RWPE2 (cell line): ENCODE data around the gene C11orf86.
"Not testable (repeated sequence)": the region's sequence is repeated elsewhere in the genome, so short reads cannot be mapped to it uniquely, and the experiment has no call there.

ENCODE experiments used
- ATAC-seq: fragments of 200-7000 bp; cut with Tn5 transposase; 3 replicates; pipeline ENCODE4 v1.9.1; 2021; ENCODE audit warnings: low read depth
- DNase-seq: peaks from one replicate; pipeline ENCODE4 v3.0.0-alpha.2; 2020; ENCODE audit warnings: low spot score
- H3K27ac ChIP-seq: fragments of 450-650 bp; 2 replicates; pipeline ENCODE4 v1.5.1; 2017; ENCODE audit warnings: mild to moderate bottlenecking; ENCODE audit not compliant: poor library complexity, severe bottlenecking
- H3K27me3 ChIP-seq: fragments of 250-450 bp; sonication (Bioruptor Pico); 2 replicates; pipeline ENCODE4 v1.5.1; 2021; ENCODE audit warnings: mild to moderate bottlenecking, moderate library complexity; ENCODE audit not compliant: insufficient read depth, poor library complexity, severe bottlenecking
- H3K36me3 ChIP-seq: fragments of 250-450 bp; sonication (Bioruptor Pico); 2 replicates; pipeline ENCODE4 v1.5.1; 2020; ENCODE audit warnings: low read depth, mild to moderate bottlenecking, moderate library complexity
- H3K4me1 ChIP-seq: fragments of 250-450 bp; sonication (Bioruptor Pico); 2 replicates; pipeline ENCODE4 v1.5.1; 2021; ENCODE audit warnings: mild to moderate bottlenecking, moderate library complexity; ENCODE audit not compliant: insufficient read depth, poor library complexity, severe bottlenecking
- H3K4me3 ChIP-seq: fragments of 250-450 bp; sonication (Bioruptor Pico); 2 replicates; pipeline ENCODE4 v1.5.1; 2021; ENCODE audit warnings: mild to moderate bottlenecking, moderate library complexity; ENCODE audit not compliant: severe bottlenecking
- H3K9me3 ChIP-seq: fragments of 250-450 bp; sonication (Bioruptor Pico); 2 replicates; pipeline ENCODE4 v1.5.1; 2021; ENCODE audit warnings: mild to moderate bottlenecking, moderate library complexity; ENCODE audit not compliant: severe bottlenecking
- CTCF ChIP-seq: fragments of 450-650 bp; IDR thresholded peaks from one replicate; pipeline ENCODE4 v1.5.1; 2017; ENCODE audit warnings: mild to moderate bottlenecking, moderate library complexity; ENCODE audit not compliant: poor library complexity, severe bottlenecking

Gene C11orf86

GRCh38 chr11:66996609-66997273 is 21.6 kb downstream of the C11orf86 start:
- H3K36me3 ChIP-seq, result no peaks in the 10 kb centered on the region
- no peak for DNase-seq
- ATAC-seq, result no peak; the same call in 2 of the 3 replicates
- TF ChIP-seq CTCF, result no peak
- no peaks in the 10 kb centered on the region for H3K27me3 ChIP-seq
- no peak overlapping the region for H3K27ac ChIP-seq
- no peaks in the 10 kb centered on the region for H3K4me1 ChIP-seq
- H3K4me3 ChIP-seq, result no peak overlapping the region
- no peaks in the 10 kb centered on the region for H3K9me3 ChIP-seq

GRCh38 chr11:66999555-66999954 is 24.5 kb downstream of the C11orf86 start:
- Histone ChIP-seq H3K4me3 (no peak overlapping the region), H3K36me3 (no peaks in the 10 kb centered on the region), H3K27me3 (no peaks in the 10 kb centered on the region), H3K27ac (no peak overlapping the region), H3K4me1 (no peaks in the 10 kb centered on the region), H3K9me3 (no peaks in the 10 kb centered on the region)
- DNase-seq (no peak), ATAC-seq (no peak)
- no peak for TF ChIP-seq CTCF

GRCh38 chr11:67001332-67001731 is 26.2 kb downstream of the C11orf86 start:
- H3K27ac ChIP-seq, result no peak overlapping the region
- no peak for TF ChIP-seq CTCF
- no peaks in the 10 kb centered on the region for H3K27me3 ChIP-seq
- DNase-seq (no peak), ATAC-seq (no peak)
- no peaks in the 10 kb centered on the region for H3K4me1 ChIP-seq
- no peak overlapping the region for H3K4me3 ChIP-seq
- no peaks in the 10 kb centered on the region for H3K36me3 ChIP-seq
- no peaks in the 10 kb centered on the region for H3K9me3 ChIP-seq

- Histone ChIP-seq H3K27me3 (no peaks in the 10 kb centered on the region), H3K9me3 (no peaks in the 10 kb centered on the region), H3K4me3 (no peak overlapping the region), H3K4me1 (no peaks in the 10 kb centered on the region), H3K36me3 (no peaks in the 10 kb centered on the region), H3K27ac (no peak overlapping the region)
- DNase-seq (no peak), ATAC-seq (no peak)
- no peak for TF ChIP-seq CTCF
These were observed 27.3 kb downstream of the C11orf86 start for GRCh38 chr11:67002297-67002913.

- H3K27ac ChIP-seq, result no peak overlapping the region
- no peaks in the 10 kb centered on the region for H3K36me3 ChIP-seq
- H3K4me3 ChIP-seq, result no peak overlapping the region
- ATAC-seq (no peak), DNase-seq (no peak)
- no peaks in the 10 kb centered on the region for H3K27me3 ChIP-seq
- no peaks in the 10 kb centered on the region for H3K9me3 ChIP-seq
- no peak for TF ChIP-seq CTCF
- H3K4me1 ChIP-seq, result no peaks in the 10 kb centered on the region
These were observed 27.9 kb downstream of the C11orf86 start for GRCh38 chr11:67002921-67003411.

GRCh38 chr11:67005200-67005599 is 30.1 kb downstream of the C11orf86 start:
- not testable (repeated sequence) for ATAC-seq, DNase-seq, H3K27ac ChIP-seq, H3K27me3 ChIP-seq, H3K9me3 ChIP-seq, H3K4me3 ChIP-seq, H3K36me3 ChIP-seq, H3K4me1 ChIP-seq
